GM15510 (cell line): Measurements from ENCODE around the gene HLCS.

ENCODE experiments used
- POLR2A ChIP-seq: IDR thresholded peaks from 3 replicates; pipeline ENCODE4 v1.6.1; 2011; ENCODE audit warnings: borderline replicate concordance; ENCODE audit not compliant: insufficient read length; ENCODE audit errors: extremely low read depth

The HLCS gene

DNA sequence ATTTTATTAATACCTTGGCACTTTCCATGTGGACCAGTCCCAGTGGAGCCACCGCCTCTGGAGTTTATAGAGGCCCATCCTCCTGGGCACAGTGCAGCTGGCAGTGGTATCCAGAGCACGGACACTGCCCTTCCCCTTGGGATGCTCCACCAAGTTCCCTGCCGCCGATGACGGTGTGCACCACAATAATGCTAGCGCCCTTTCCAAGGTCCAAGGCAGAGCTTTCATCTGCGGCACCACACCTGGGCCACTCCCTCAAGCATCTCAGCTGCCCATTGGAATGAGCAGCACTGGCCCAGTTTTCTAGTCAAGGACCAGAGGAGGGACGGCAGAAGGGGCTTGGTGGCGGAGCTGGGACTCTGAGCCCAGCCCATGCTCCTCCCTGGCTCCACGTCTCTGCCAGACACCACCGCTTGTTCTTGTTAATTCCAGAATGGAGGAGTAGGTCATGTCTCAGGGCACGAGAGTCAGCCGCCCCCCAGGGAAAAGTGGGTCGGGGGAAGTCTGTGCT lies 243.0 kb downstream of the HLCS start:
- no peak for TF ChIP-seq POLR2A

DNA sequence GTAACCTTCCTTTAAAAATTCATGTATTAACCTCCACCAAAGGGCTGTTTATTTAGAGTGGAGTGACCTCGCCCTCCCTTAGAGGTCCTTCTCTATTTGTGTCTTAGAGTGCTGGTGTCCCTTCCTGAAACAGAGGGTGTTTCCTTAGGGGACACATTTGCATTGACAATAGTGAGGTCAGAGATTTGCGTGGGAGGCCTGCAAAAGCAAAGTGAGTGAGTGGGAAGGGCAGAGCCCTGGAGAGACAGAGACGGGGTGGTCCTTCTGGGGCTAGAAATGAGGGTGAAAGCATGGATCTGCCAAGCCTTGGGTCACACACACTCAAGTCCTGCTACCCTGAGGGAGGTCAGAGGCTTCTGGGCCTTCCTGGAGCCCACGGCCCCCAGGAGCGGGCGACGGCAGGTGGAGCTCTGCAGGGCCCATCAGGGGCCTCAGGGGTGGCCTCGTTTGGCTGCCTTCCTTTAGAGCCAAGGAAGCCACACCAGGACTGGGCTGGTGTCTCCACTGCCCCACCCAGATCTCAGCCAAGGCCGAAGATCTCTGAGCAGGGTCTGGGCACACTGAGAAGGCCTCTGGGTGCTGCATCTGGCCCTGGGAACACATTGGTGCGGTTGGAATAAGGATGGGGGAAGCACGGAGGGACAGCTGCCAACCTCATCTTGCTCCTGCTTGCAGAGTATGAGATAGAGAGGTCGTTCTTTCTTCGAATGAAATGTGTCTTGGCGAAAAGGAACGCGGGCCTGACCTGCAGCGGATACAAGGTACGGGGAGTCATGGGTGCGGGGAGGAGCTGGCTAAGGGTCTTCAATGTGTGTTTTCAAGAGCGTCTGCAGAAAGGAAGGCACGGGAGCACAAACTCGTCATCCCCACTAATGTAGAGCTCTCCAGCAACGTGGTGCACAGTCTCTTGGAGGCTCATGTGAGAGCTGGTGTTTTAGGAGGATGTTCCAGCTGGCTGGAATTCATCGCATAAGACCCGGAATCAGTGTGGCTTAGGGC lies 243.8 kb downstream of the HLCS start:
- TF ChIP-seq POLR2A: no peak

DNA sequence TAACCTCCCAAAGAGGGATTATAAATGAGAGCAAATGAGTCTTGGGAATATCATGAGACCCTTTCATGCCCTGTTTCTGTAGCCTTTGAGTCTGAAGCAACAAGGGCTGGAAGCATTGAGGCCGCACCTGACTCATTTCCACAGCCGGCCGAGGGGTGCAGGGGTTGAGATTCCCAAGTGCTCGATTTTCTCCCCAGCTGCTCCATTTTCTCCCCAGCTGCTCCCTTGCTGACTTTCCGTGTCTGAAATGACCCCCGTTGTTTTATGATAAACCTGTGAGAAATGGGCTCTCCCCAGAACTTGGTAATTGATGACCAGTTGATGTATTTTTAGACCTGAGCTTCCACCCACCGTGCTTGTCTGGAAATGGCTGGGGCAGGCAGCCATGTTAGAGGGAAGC lies 244.7 kb downstream of the HLCS start:
- TF ChIP-seq POLR2A: no peak

DNA sequence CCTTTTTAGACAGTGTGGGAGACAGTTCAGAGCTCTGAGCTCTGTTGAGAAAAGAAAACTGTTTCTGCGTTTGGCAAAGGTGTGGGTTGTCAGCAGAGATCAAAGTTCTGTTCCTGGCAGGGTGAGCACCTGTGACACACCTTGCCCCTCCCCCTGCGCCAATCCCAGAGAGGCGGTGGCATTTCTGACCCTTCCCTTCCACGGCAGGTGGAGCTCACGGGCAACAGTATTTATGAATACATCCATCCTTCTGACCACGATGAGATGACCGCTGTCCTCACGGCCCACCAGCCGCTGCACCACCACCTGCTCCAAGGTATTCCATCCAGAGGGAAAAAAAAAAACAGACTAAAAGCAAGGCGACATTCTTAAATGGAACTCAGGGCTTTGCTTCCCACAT lies 246.9 kb downstream of the HLCS start:
- TF ChIP-seq POLR2A: no peak

DNA sequence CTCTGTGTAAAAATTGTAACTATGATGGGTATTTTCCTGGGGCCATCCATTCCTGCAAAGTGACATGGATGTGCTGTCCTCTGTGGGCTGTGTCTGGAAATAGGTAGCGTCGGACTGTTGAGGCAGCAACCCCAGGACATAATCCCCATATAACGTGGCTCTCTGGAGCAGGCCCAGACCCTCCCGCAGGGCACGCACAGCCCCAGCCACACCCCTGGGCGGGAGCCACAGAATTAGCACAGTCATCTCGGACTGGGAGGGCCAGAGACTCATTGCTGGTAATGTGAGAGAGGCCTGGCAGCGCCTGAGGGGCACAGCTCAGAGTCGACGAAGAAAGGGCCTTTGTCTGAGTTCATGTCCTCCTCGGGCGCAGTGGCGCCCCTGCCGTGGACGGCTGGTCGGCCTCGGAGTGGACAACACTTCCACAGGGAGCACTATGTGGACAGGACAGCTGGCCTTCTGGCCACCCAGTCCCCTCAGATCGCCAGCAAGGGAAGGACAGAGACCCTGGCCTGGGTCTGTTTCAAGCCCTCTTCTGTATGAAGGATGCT lies 247.4 kb downstream of the HLCS start:
- TF ChIP-seq POLR2A: no peak

DNA sequence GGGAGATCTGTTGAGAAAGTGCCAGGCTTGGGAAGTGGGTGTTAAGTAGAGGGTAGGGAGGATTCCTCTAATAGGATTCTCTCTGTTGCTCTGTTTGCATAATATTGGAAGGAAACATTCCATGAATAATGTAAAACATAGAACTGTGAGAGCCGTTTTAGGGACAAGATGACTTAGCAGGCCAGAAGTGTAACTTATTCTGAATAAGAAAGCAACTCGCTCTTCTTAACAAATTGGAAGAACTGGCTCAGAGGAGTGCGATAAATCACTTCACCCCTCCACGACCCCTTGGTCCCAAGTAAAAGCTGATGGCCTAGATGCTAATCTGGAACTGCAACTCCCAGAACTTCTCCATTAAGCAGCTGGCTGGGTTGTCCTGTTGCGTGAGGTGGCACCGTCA lies 248.5 kb downstream of the HLCS start:
- no peak for TF ChIP-seq POLR2A

DNA sequence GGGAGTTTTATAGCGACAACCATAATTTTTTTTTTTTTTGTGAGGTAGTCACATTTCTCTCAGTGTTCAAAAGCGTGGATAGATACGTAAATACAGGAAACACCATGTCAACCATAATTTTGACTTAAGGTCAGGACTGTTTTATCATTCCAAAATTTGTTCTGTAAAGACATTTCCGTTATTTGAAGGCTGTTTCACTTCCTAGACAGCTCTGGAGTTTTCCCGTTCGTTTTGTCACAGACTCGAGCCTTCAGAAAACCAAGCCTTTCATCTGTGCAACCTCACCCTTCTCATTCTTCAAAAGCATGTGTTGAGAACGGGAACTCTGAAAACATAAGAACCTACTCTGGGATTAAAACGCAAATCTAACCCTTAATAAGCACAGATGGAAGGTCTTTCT lies 249.6 kb downstream of the HLCS start:
- TF ChIP-seq POLR2A: no peak

DNA sequence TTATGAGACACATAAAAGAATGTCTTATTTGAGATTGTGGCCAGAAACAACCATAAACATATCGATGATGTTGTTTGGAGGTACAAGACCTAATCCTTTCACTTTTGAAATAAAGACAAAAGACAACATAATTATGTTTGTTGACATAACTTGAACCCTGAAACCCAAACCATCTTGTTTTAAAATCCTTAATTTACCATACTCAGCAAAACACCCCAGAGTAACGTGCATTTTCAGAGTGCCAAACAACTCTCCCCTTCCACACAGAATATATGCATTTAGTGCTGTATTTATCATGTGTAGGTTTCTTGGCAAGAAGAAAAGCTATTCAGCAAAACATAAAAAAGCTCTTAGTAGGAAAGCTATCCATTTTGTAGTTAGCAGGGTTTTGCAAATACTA lies 250.1 kb downstream of the HLCS start:
- no peak for TF ChIP-seq POLR2A

DNA sequence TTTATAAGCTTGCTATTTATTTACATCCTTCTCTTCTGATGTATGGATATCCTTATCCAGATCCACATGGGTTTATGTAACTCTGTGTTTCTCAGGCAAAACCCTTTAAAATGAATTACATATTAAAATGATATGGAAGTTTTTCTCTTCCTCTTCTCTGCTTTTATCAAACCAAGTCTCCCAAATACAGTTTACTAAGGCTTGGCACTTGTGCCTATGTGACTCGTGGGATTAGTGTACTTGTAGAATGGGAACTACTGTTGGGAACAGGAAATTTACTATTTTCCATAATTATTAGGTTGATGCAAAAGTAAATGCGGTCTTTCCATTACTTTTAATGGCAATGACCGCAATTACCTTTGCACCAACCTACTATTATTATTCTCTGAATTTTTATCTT lies 252.7 kb downstream of the HLCS start:
- no peak for TF ChIP-seq POLR2A

DNA sequence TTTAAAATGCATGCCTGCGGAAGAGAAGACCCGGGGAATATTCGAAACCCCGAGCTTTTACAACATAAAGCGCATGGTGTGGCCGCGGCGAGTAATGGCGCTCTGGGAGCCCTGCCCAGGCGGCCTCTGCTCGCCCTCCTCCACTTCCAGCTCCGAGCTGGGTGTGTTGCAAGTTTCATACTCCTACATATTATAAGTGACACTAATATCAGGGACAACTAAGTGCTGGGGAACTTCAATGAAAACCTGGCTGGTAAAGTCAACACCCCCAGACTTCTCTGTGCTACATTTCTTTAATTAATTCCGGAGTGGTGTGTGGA lies 255.8 kb downstream of the HLCS start:
- no peak for TF ChIP-seq POLR2A

DNA sequence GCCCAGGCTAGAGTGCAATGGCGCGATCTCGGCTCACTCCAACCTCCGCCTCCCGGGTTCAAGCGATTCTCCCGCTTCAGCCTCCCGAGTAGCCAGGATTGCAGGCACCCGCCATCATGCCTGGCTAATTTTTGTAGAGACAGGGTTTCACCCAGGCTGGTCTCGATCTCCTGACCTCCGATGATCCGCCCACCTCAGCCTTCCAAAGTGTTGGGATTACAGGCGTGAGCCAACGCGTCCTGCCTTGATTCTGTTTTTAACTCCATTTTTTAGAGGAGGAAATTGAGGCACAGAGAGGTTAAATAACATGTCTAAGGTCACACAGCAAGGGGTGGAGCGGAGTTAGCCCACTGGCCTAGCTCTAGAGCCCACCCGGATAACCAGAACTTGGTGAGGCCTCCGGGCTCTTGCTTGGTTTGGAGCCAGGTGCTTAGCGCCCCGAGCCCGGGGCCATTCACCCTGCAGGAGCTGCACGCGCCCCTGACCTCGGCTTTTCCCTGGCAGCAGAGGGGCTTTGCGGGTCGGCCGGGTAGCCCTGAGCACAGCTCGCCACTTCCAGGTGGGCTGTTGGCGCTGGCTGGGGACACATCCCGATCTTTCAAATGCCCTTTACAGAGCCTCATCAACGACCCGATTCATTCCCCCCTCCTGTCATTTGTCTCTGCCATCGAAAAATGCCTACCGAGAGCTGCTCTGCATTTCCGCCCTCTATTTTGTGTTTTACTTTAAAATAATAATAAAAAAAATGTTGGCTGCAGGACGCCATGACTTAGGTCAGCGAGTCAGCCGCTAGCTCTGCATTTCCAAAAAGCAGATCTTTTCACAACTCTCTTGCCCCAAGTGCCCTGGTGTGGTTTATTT lies 256.4 kb downstream of the HLCS start:
- no peak for TF ChIP-seq POLR2A

DNA sequence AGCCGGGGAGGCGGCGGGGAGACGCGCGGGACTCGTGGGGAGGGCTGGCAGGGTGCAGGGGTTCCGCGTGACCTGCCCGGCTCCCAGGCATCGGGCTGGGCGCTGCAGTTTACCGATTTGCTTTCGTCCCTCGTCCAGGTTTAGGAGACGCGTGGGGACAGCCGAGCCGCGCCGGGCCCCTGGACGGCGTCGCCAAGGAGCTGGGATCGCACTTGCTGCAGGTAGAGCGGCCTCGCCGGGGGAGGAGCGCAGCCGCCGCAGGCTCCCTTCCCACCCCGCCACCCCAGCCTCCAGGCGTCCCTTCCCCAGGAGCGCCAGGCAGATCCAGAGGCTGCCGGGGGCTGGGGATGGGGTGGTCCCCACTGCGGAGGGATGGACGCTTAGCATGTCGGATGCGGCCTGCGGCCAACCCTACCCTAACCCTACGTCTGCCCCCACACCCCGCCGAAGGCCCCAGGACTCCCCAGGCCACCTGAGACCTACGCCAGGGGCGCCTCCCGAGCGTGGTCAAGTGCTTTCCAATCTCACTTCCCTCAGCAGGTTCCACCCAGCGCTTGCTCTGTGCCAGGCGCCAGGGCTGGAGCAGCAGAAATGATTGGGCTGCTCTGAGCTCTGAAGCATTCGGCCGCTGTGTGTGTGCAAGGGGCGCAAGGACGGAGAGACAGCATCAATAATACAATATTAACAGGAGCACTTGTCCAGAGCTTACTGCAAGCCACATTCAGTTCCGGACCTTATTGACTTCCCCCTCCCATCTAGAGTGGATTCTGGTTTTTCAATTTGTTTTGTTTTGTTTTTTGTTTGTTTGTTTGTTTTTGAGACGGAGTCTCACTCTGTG lies 257.2 kb downstream of the HLCS start:
- no peak for TF ChIP-seq POLR2A

DNA sequence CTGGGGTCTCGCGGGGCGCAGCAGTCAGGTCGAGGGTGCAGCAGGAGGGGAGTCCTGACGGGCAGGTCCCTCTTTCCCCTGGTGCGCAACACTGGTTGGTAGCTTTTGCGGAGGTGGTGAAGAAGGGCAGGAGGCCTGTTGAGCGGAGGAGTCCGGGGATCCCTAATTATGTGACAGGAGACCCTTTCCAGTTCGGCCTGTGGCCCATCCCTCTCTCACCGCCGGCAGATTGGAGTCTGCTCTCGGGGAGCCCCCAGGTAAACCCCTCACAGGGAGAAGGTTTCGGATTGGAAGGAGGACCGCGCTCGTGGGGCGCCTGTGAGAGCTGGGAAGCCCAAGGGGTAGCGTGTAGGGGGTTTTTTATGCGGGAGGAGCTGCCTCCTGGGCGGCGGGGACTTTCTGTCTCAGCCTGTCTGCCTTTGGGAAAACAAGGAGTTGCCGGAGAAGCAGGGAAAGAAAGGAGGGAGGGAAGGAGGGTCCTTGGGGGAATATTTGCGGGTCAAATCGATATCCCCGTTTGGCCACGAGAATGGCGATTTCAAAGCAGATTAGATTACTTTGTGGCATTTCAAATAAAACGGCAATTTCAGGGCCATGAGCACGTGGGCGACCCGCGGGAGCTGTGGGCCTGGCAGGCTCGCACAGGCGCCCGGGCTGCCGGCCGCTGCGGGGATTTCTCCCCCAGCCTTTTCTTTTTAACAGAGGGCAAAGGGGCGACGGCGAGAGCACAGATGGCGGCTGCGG lies 258.0 kb downstream of the HLCS start:
- no peak for TF ChIP-seq POLR2A
